Body of pancreas (tissue), 4 donors: ENCODE results near the gene SLC12A6. TPM values are rescaled to one million over a fixed set of nuclear protein-coding genes. Genes with fewer than 3 reads are reported as not detected.
A peak's percentile ranks its signal among the peaks of the same experiment; 100 is the strongest.
"Not testable (repeated sequence)": the region's sequence is repeated elsewhere in the genome, so short reads cannot be mapped to it uniquely, and the experiment has no call there.

Source experiments
- ATAC-seq: fragments of 150-250 bp; one replicate; pipeline ENCODE4 v1.9.1; 2016
- DNase-seq, 4 donors: peaks; one replicate each; pipeline ENCODE4 v3.0.0-alpha.2; 2019
- H3K27ac ChIP-seq, 4 donors: fragments of 200-600 bp; sonication (generic); 1 replicate in 3 of 4; 2 replicates in 1 of 4; pipeline versions ENCODE4 v1.5.1 to v1.6.1; 2016 to 2019; ENCODE audit warnings: mild to moderate bottlenecking in 1 of 4, mixed read lengths in 1 of 4, moderate library complexity in 1 of 4
- H3K27me3 ChIP-seq, 2 donors: fragments of 200-600 bp; sonication (generic); one replicate each; pipeline ENCODE4 v1.6.0; 2016; ENCODE audit warnings: mild to moderate bottlenecking in 1 of 2
- H3K36me3 ChIP-seq, 2 donors: fragments of 200-600 bp; sonication (generic); replicated peaks in 1 of 2; 2 replicates each; pipeline ENCODE4 v1.5.1; 2016; ENCODE audit warnings: low read depth in 2 of 2; ENCODE audit not compliant: insufficient read depth in 1 of 2
- H3K4me1 ChIP-seq: fragments of 200-600 bp; sonication (generic); one replicate; pipeline ENCODE4 v1.6.0; 2016
- H3K4me3 ChIP-seq, 2 donors: fragments of 200-600 bp; sonication (generic); 1 replicate in 1 of 2; 2 replicates in 1 of 2; pipeline ENCODE4 v1.5.1; 2016 to 2019
- H3K9me3 ChIP-seq, 3 donors: fragments of 200-600 bp; sonication (generic); 1 replicate in 2 of 3; 2 replicates in 1 of 3; pipeline ENCODE4 v1.5.1; 2016
- CTCF ChIP-seq, 7 experiments: fragments of 450-650 bp in 4 of 7; fragments of 200-600 bp in 3 of 7; sonication (generic) in 3 of 7; IDR thresholded peaks; one replicate each; pipeline ENCODE4 v1.5.1; 2016 to 2019; ENCODE audit warnings: antibody characterized with exemption in 7 of 7
- POLR2A ChIP-seq, 3 donors: fragments of 450-650 bp; IDR thresholded peaks; one replicate each; pipeline ENCODE4 v1.6.1; 2016; ENCODE audit warnings: antibody characterized with exemption in 3 of 3, mild to moderate bottlenecking in 2 of 3
- WGBS, 2 donors: methylation state at CpG; one replicate each; pipeline ENCODE4 v1.1.5; 2017; 5-methylcytosine and 5-hydroxymethylcytosine counted together
- intact Hi-C: fragments of 100-400 bp; cut with DNase I; formaldehyde crosslinking; loops from one replicate; pipeline ENCODE4 v1.15.1; 2023
- total RNA-seq, 2 donors: library from RNA; depleted of rRNA; stranded (reverse); fragments of >200 nt; gene quantifications; one replicate each; pipeline ENCODE4 v1.1.0, GENCODE V29; 2016

Gene SLC12A6
- total RNA-seq, result 10 to 100 TPM; 15.0 to 16.2 TPM

- Histone ChIP-seq H3K4me1 (peaks cover 25% of the 10 kb centered on the region), H3K27ac (peak within 1 kb of the TSS; percentile 79 to 91 (median 86)), H3K4me3 (peak within 1 kb of the TSS; percentile 58 to 93), H3K27me3 (no peaks in the 10 kb centered on the region), H3K9me3 (no peaks in the 10 kb centered on the region), H3K36me3 (no peaks in the 10 kb centered on the region)
- 0% methylated on average over 7 to 78 of the region's 78 CpGs for WGBS, 2 donors
- intact Hi-C loops, result loop anchor here (10.0 kb wide), 1 partner anchor 113 kb away; the partner anchor contains the start of gene EMC4
- DNase-seq (peak; percentile 89 to 96 (median 92)), ATAC-seq (peak; percentile 95)
- TF ChIP-seq CTCF (IDR thresholded peaks at IDR 0.05), result peak in 1 of 7 experiments; percentile 12
- TF ChIP-seq POLR2A (IDR thresholded peaks at IDR 0.05), result peak; percentile 29 to 71 (median 50)
These were observed at the start of gene SLC12A6 for GRCh38 chr15:34337557-34338306. Gene SLC12A6, minus strand, starts transcription at chr15:34337781. Its CDS starts 1,101 bp downstream, at chr15:34336680.

- H3K27ac ChIP-seq, H3K9me3 ChIP-seq, H3K36me3 ChIP-seq, H3K27me3 ChIP-seq, ATAC-seq, H3K4me1 ChIP-seq, DNase-seq, H3K4me3 ChIP-seq, intact Hi-C loops: not testable (repeated sequence)
- WGBS, 2 donors, result no CpG with 5 or more reads among the region's 19 CpGs
These were observed 44.4 kb upstream of the SLC12A6 start for GRCh38 chr15:34381829-34382521.

- H3K4me3 ChIP-seq, H3K27me3 ChIP-seq, H3K4me1 ChIP-seq, intact Hi-C loops, DNase-seq, H3K9me3 ChIP-seq, H3K27ac ChIP-seq, ATAC-seq, H3K36me3 ChIP-seq: not testable (repeated sequence)
- WGBS, 2 donors, result 86 to 90% methylated on average over 4 of the region's 4 CpGs
These were observed 42.9 kb upstream of the SLC12A6 start for GRCh38 chr15:34380491-34380890.

- WGBS, 2 donors, result 97% methylated on average over 2 of the region's 2 CpGs
- H3K4me3 ChIP-seq, result no peak overlapping the region
- H3K27me3 ChIP-seq, result no peaks in the 10 kb centered on the region
- no peak for DNase-seq
- intact Hi-C loops, result no loop called here
- no peaks in the 10 kb centered on the region for H3K9me3 ChIP-seq
- ATAC-seq, result no peak
- H3K4me1 ChIP-seq, result no peaks in the 10 kb centered on the region
- H3K27ac ChIP-seq, result no peak overlapping the region
- no peaks in the 10 kb centered on the region for H3K36me3 ChIP-seq
- TF ChIP-seq POLR2A (IDR thresholded peaks at IDR 0.05) (no peak), CTCF (IDR thresholded peaks at IDR 0.05) (no peak)
These were observed 39.3 kb upstream of the SLC12A6 start for GRCh38 chr15:34376856-34377255.

- H3K36me3 ChIP-seq, H3K27me3 ChIP-seq, H3K27ac ChIP-seq, intact Hi-C loops, H3K9me3 ChIP-seq, DNase-seq, H3K4me3 ChIP-seq, ATAC-seq, H3K4me1 ChIP-seq: not testable (repeated sequence)
- WGBS, 2 donors, result 81 to 100% methylated on average over 2 of the region's 2 CpGs
These were observed 38.0 kb upstream of the SLC12A6 start for GRCh38 chr15:34375541-34375940.

GRCh38 chr15:34374816-34375215, 37.2 kb upstream of the SLC12A6 start:
- no peaks in the 10 kb centered on the region for H3K27me3 ChIP-seq
- no peaks in the 10 kb centered on the region for H3K9me3 ChIP-seq
- ATAC-seq (no peak), DNase-seq (no peak)
- H3K36me3 ChIP-seq, result no peaks in the 10 kb centered on the region
- 62 to 71% methylated on average over 2 of the region's 2 CpGs for WGBS, 2 donors
- H3K4me1 ChIP-seq, result no peaks in the 10 kb centered on the region
- H3K27ac ChIP-seq, result no peak overlapping the region
- no peak overlapping the region for H3K4me3 ChIP-seq
- TF ChIP-seq CTCF (IDR thresholded peaks at IDR 0.05) (no peak), POLR2A (IDR thresholded peaks at IDR 0.05) (no peak)
- intact Hi-C loops, result no loop called here
